K562 (cell line): ENCODE results near the gene TRABD2B. TPM values are rescaled to one million over a fixed set of nuclear protein-coding genes. Genes with fewer than 3 reads are reported as not detected.

ENCODE experiments used
- ARID1B ChIP-seq: fragments of 450-650 bp; IDR thresholded peaks from 2 replicates; pipeline ENCODE4 v1.6.1; 2016; ENCODE audit warnings: antibody characterized with exemption, mild to moderate bottlenecking, inconsistent platforms
- BHLHE40 ChIP-seq: IDR thresholded peaks from 2 replicates; pipeline ENCODE4 v1.6.1; 2011; ENCODE audit warnings: low read length, improper control_type of control experiment
- CBX2 ChIP-seq: fragments of 200-600 bp; sonication (generic); IDR thresholded peaks from one replicate; pipeline ENCODE4 v1.6.1; 2012; ENCODE audit warnings: mild to moderate bottlenecking, low read length, inconsistent platforms; ENCODE audit not compliant: insufficient read depth, poor library complexity, severe bottlenecking
- CHD1 ChIP-seq: fragments of 200-600 bp; sonication (generic); IDR thresholded peaks from one replicate; pipeline ENCODE4 v1.6.1; 2012; ENCODE audit warnings: mild to moderate bottlenecking, moderate library complexity, low read length, inconsistent platforms
- EGR1 ChIP-seq: fragments of 450-650 bp; conservative IDR thresholded peaks from 2 replicates; pipeline ENCODE4 v1.6.1; 2017; ENCODE audit warnings: mild to moderate bottlenecking
- EP300 ChIP-seq: IDR thresholded peaks from 2 replicates; pipeline ENCODE4 v1.6.1; 2012; ENCODE audit warnings: low read length, improper control_type of control experiment
- ESRRA ChIP-seq: fragments of 450-650 bp; IDR thresholded peaks from 2 replicates; pipeline ENCODE4 v1.6.1; 2014; ENCODE audit warnings: low read depth, mild to moderate bottlenecking, moderate library complexity, borderline replicate concordance
- ETV6 ChIP-seq, 3 experiments: fragments of 150-350 bp in 1 of 3; sonication (generic) in 1 of 3; formaldehyde crosslinking in 1 of 3; IDR thresholded peaks; 2 replicates each; pipeline versions ENCODE4 v1.6.1 to v1.8.0; 2014 to 2022; ENCODE audit warnings: borderline replicate concordance in 2 of 3, low read depth in 2 of 3, antibody characterized with exemption in 1 of 3, low read length in 1 of 3, mild to moderate bottlenecking in 1 of 3, missing genetic modification reagents in 1 of 3
- HDAC3 ChIP-seq: fragments of 450-650 bp; IDR thresholded peaks from 2 replicates; pipeline ENCODE4 v1.6.1; 2018; ENCODE audit warnings: borderline replicate concordance, mild to moderate bottlenecking, moderate library complexity; ENCODE audit not compliant: partially characterized antibody
- JUN ChIP-seq, 2 experiments: sonication (generic) in 1 of 2; formaldehyde crosslinking in 1 of 2; IDR thresholded peaks; 2 replicates each; pipeline versions ENCODE4 v1.6.1 to v1.8.0; 2012 to 2022; ENCODE audit warnings: borderline replicate concordance in 2 of 2, mild to moderate bottlenecking in 2 of 2, improper control_type of control experiment in 1 of 2, low read depth in 1 of 2, low read length in 1 of 2, missing genetic modification reagents in 1 of 2
- NONO ChIP-seq, 2 experiments: fragments of 200-400 bp in 1 of 2; fragments of 450-650 bp in 1 of 2; formaldehyde crosslinking in 1 of 2; IDR thresholded peaks; 2 replicates each; pipeline ENCODE4 v1.6.1; 2017; ENCODE audit warnings: low read depth in 2 of 2, mild to moderate bottlenecking in 2 of 2, moderate library complexity in 2 of 2, low read length in 1 of 2
- TFAM ChIP-seq: fragments of 250-450 bp; sonication (Bioruptor Pico); conservative IDR thresholded peaks from 2 replicates; pipeline ENCODE4 v1.5.0; 2021; ENCODE audit warnings: mild to moderate bottlenecking, moderate library complexity
- ZBTB7A ChIP-seq: IDR thresholded peaks from 2 replicates; pipeline ENCODE4 v1.6.1; 2011; ENCODE audit warnings: low read depth, mild to moderate bottlenecking, low read length, moderate library complexity, borderline replicate concordance; ENCODE audit not compliant: control insufficient read depth
- ZNF175 ChIP-seq: fragments of 200-800 bp; sonication (Bioruptor generic); IDR thresholded peaks from 2 replicates; pipeline ENCODE4 v1.6.1; 2016; ENCODE audit warnings: low read depth, mild to moderate bottlenecking, missing genetic modification characterization, missing compliant biosample characterization
- ZNF3 ChIP-seq: fragments of 250-450 bp; sonication (Bioruptor Pico); IDR thresholded peaks from 2 replicates; pipeline ENCODE4 v1.5.0; 2021; ENCODE audit warnings: mild to moderate bottlenecking, moderate library complexity
- ZNF408 ChIP-seq: fragments of 250-450 bp; sonication (Bioruptor Pico); IDR thresholded peaks from 2 replicates; pipeline ENCODE4 v1.4.0; 2020; ENCODE audit warnings: low read depth, mild to moderate bottlenecking, moderate library complexity
- ZNF445 ChIP-seq: fragments of 250-450 bp; sonication (Bioruptor Pico); IDR thresholded peaks from 2 replicates; pipeline ENCODE4 v1.4.0; 2020; ENCODE audit warnings: low read depth, mild to moderate bottlenecking, moderate library complexity
- polyA plus RNA-seq, 8 experiments: library from polyadenylated mRNA; depleted of rRNA in 4 of 8; stranded (reverse) in 5 of 8; unstranded in 3 of 8; fragments of >200 nt; fragmentation: Nextera tagmentation in 2 of 8; fragmentation: Illumina TruSeq in 1 of 8; extraction: Ambion mirVana in 2 of 8; extraction: Trizol in 1 of 8; gene quantifications; 2 replicates each; pipeline versions ENCODE4 v1.2.1 to v1.2.3, GENCODE V29; 2011 to 2014; ENCODE audit warnings: inconsistent platforms in 1 of 8, missing spikeins in 1 of 8
- total RNA-seq, 7 experiments: library from RNA; depleted of rRNA in 6 of 7; stranded (reverse); fragments of >200 nt in 6 of 7; fragmentation: Illumina TruSeq in 2 of 7; extraction: Trizol in 2 of 7; gene quantifications; 2 replicates each; pipeline versions ENCODE4 v1.2.1 to v1.2.3, GENCODE V29; 2011 to 2021; ENCODE audit warnings: low replicate concordance in 1 of 7
- TF ChIP-seq, protein P1 (sequence below): sonication (generic); formaldehyde crosslinking; IDR thresholded peaks from 2 replicates; pipeline ENCODE4 v1.8.1; 2023; ENCODE audit warnings: mild to moderate bottlenecking, missing genetic modification reagents
- TF ChIP-seq, protein P2 (sequence below), 2 experiments: fragments of 150-350 bp in 1 of 2; IDR thresholded peaks; 2 replicates each; pipeline ENCODE4 v1.6.1; 2012 to 2016; ENCODE audit warnings: low read depth in 2 of 2, low read length in 2 of 2, mild to moderate bottlenecking in 1 of 2, moderate library complexity in 1 of 2
- TF ChIP-seq, protein P3 (sequence below): sonication (generic); formaldehyde crosslinking; IDR thresholded peaks from 2 replicates; pipeline ENCODE4 v1.8.0; 2022; ENCODE audit warnings: missing genetic modification reagents, mild to moderate bottlenecking, borderline replicate concordance

TRABD2B gene
- total and polyA plus RNA-seq, 9 of the 15 experiments (the other 6 are each of a cell fraction or from before 2014, with no cell fraction given): not detected

DNA sequence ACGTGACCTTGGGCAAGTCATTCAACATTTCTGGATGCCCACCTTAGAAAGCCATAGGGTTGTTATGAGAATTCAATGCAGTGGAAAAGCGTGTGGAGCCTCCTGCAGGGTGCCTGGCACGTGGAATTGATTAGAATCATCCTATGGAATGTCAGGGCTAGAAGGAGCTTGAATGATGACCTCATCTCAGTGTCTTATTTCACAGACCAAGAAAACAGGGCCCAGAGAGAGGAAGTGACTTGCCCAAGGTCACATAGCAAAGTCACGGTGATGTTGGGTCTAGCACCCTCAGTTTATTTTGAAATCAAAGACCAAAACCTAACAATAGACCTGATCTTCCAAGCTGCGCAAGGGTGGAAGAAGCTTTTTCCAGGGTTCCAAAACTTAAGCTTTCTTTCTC is 6.0 kb downstream of the TRABD2B start (continued):
- TF ChIP-seq TFAM (CRISPR knock-in tag) (no peak), BHLHE40 (peak; percentile 72), ZNF408 (CRISPR knock-in tag) (no peak), HDAC3 (no peak), CBX2 (no peak), ARID1B (no peak), ZNF3 (CRISPR knock-in tag) (no peak), EGR1 (no peak), ESRRA (peak; percentile 57), EP300 (no peak), NONO (IDR thresholded peaks at IDR 0.05; ENCODE audit: low read depth in 2 of 2, low read length in 1 of 2) (no peak), ETV6 (IDR thresholded peaks at IDR 0.05; ENCODE audit: borderline replicate concordance in 1 of 2, low read depth in 2 of 2, low read length in 1 of 2) (no peak), ETV6 (CRISPR knock-in tag; IDR thresholded peaks at IDR 0.05; ENCODE audit: borderline replicate concordance) (no peak), CHD1 (no peak), ZNF175 (CRISPR knock-in tag) (no peak), ZBTB7A (no peak), ZNF445 (no peak), JUN (IDR thresholded peaks at IDR 0.05; ENCODE audit: borderline replicate concordance, low read depth, low read length) (peak; percentile 60; the same call in 1 of the 2 replicates), JUN (CRISPR knock-in tag; IDR thresholded peaks at IDR 0.05; ENCODE audit: borderline replicate concordance) (no peak)
- TF ChIP-seq, protein P1, sequence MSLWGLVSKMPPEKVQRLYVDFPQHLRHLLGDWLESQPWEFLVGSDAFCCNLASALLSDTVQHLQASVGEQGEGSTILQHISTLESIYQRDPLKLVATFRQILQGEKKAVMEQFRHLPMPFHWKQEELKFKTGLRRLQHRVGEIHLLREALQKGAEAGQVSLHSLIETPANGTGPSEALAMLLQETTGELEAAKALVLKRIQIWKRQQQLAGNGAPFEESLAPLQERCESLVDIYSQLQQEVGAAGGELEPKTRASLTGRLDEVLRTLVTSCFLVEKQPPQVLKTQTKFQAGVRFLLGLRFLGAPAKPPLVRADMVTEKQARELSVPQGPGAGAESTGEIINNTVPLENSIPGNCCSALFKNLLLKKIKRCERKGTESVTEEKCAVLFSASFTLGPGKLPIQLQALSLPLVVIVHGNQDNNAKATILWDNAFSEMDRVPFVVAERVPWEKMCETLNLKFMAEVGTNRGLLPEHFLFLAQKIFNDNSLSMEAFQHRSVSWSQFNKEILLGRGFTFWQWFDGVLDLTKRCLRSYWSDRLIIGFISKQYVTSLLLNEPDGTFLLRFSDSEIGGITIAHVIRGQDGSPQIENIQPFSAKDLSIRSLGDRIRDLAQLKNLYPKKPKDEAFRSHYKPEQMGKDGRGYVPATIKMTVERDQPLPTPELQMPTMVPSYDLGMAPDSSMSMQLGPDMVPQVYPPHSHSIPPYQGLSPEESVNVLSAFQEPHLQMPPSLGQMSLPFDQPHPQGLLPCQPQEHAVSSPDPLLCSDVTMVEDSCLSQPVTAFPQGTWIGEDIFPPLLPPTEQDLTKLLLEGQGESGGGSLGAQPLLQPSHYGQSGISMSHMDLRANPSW (CRISPR knock-in tag): no peak
- TF ChIP-seq, protein P2, sequence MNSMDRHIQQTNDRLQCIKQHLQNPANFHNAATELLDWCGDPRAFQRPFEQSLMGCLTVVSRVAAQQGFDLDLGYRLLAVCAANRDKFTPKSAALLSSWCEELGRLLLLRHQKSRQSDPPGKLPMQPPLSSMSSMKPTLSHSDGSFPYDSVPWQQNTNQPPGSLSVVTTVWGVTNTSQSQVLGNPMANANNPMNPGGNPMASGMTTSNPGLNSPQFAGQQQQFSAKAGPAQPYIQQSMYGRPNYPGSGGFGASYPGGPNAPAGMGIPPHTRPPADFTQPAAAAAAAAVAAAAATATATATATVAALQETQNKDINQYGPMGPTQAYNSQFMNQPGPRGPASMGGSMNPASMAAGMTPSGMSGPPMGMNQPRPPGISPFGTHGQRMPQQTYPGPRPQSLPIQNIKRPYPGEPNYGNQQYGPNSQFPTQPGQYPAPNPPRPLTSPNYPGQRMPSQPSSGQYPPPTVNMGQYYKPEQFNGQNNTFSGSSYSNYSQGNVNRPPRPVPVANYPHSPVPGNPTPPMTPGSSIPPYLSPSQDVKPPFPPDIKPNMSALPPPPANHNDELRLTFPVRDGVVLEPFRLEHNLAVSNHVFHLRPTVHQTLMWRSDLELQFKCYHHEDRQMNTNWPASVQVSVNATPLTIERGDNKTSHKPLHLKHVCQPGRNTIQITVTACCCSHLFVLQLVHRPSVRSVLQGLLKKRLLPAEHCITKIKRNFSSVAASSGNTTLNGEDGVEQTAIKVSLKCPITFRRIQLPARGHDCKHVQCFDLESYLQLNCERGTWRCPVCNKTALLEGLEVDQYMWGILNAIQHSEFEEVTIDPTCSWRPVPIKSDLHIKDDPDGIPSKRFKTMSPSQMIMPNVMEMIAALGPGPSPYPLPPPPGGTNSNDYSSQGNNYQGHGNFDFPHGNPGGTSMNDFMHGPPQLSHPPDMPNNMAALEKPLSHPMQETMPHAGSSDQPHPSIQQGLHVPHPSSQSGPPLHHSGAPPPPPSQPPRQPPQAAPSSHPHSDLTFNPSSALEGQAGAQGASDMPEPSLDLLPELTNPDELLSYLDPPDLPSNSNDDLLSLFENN (IDR thresholded peaks at IDR 0.05; ENCODE audit: low read depth in 2 of 2, low read length in 2 of 2): no peak
- TF ChIP-seq, protein P3, sequence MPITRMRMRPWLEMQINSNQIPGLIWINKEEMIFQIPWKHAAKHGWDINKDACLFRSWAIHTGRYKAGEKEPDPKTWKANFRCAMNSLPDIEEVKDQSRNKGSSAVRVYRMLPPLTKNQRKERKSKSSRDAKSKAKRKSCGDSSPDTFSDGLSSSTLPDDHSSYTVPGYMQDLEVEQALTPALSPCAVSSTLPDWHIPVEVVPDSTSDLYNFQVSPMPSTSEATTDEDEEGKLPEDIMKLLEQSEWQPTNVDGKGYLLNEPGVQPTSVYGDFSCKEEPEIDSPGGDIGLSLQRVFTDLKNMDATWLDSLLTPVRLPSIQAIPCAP: no peak
